ENCODE measurements around the gene HECTD4. TPM values are rescaled to one million over a fixed set of nuclear protein-coding genes. Genes with fewer than 3 reads are reported as not detected.

HECTD4 gene
- polyA plus RNA-seq, 1 donor from 2014 or later: 15.8 TPM

GRCh38 chr12:112427760-112428159 is 45.5 kb upstream of the HECTD4 start:
- H2AFZ ChIP-seq (ENCODE audit: low read depth, low read length): no peak overlapping the region
- H3K4me2 ChIP-seq (ENCODE audit: low read length): no peak overlapping the region
- no peaks in the 10 kb centered on the region for H4K20me1 ChIP-seq (ENCODE audit: insufficient read depth)
- TF ChIP-seq EZH2 (IDR thresholded peaks at IDR 0.05; ENCODE audit: borderline replicate concordance, insufficient read depth, low read length, poor library complexity, severe bottlenecking) (no peak), POLR2AphosphoS5 (IDR thresholded peaks at IDR 0.05) (no peak), RAD21 (conservative IDR thresholded peaks at IDR 0.05) (no peak), SMC3 (conservative IDR thresholded peaks at IDR 0.05; ENCODE audit: poor library complexity) (no peak), MXI1 (conservative IDR thresholded peaks at IDR 0.05; ENCODE audit: poor library complexity, severe bottlenecking) (no peak), EP300 (conservative IDR thresholded peaks at IDR 0.05; ENCODE audit: poor library complexity, severe bottlenecking) (no peak), REST (IDR thresholded peaks at IDR 0.05; ENCODE audit: borderline replicate concordance) (no peak), CTCF (IDR thresholded peaks at IDR 0.05; ENCODE audit: poor library complexity, severe bottlenecking) (no peak), TAF1 (IDR thresholded peaks at IDR 0.05; ENCODE audit: low read depth) (no peak)
- no peaks in the 10 kb centered on the region for H3K36me3 ChIP-seq (ENCODE audit: insufficient read depth, low read length)
- no peaks in the 10 kb centered on the region for H3K9me2 ChIP-seq (ENCODE audit: insufficient read depth, low read length)
- H3K79me2 ChIP-seq (replicated peaks; ENCODE audit: insufficient read depth, low read length): peaks cover 26% of the 10 kb centered on the region
- H3K4me3 ChIP-seq (ENCODE audit: low read length): no peak overlapping the region
- no peaks in the 10 kb centered on the region for H3K9me3 ChIP-seq (ENCODE audit: low read length)
- H3K9ac ChIP-seq (ENCODE audit: low read length): no peak overlapping the region
- H3F3A ChIP-seq (ENCODE audit: insufficient read depth, low read length, poor library complexity, severe bottlenecking): no peaks in the 10 kb centered on the region
- no peaks in the 10 kb centered on the region for H3K27me3 ChIP-seq (ENCODE audit: insufficient read depth, low read depth, low read length)
- H3K27ac ChIP-seq (ENCODE audit: low read length): no peak overlapping the region

- Histone ChIP-seq H3K9ac (ENCODE audit: low read length) (no peak overlapping the region), H3K36me3 (ENCODE audit: insufficient read depth, low read length) (no peaks in the 10 kb centered on the region), H2AFZ (ENCODE audit: low read depth, low read length) (no peak overlapping the region), H3K79me2 (replicated peaks; ENCODE audit: insufficient read depth, low read length) (peaks cover 35% of the 10 kb centered on the region), H3K4me2 (ENCODE audit: low read length) (no peak overlapping the region), H3K9me3 (ENCODE audit: low read length) (no peaks in the 10 kb centered on the region), H4K20me1 (ENCODE audit: insufficient read depth) (no peaks in the 10 kb centered on the region), H3K4me3 (ENCODE audit: low read length) (no peak overlapping the region), H3K9me2 (ENCODE audit: insufficient read depth, low read length) (no peaks in the 10 kb centered on the region), H3K27me3 (ENCODE audit: insufficient read depth, low read depth, low read length) (no peaks in the 10 kb centered on the region), H3F3A (ENCODE audit: insufficient read depth, low read length, poor library complexity, severe bottlenecking) (no peaks in the 10 kb centered on the region), H3K27ac (ENCODE audit: low read length) (no peak overlapping the region)
- TF ChIP-seq MXI1 (conservative IDR thresholded peaks at IDR 0.05; ENCODE audit: poor library complexity, severe bottlenecking): no peak
- no peak for TF ChIP-seq POLR2AphosphoS5 (IDR thresholded peaks at IDR 0.05)
- TF ChIP-seq EP300 (conservative IDR thresholded peaks at IDR 0.05; ENCODE audit: poor library complexity, severe bottlenecking): no peak
- no peak for TF ChIP-seq SMC3 (conservative IDR thresholded peaks at IDR 0.05; ENCODE audit: poor library complexity)
These were observed 43.6 kb upstream of the HECTD4 start for GRCh38 chr12:112425582-112426382.

Measured in neural cell (in vitro differentiated cells).